GM12892 (cell line): ENCODE results near the gene ING4.

Source experiments
- POLR2A ChIP-seq: IDR thresholded peaks from 2 replicates; pipeline ENCODE4 v1.6.1; 2011; ENCODE audit warnings: low read depth, low read length, control low read depth
- POLR2AphosphoS5 ChIP-seq: IDR thresholded peaks from 2 replicates; pipeline ENCODE4 v1.6.1; 2011; ENCODE audit warnings: low read depth, low read length, control low read depth
- TAF1 ChIP-seq: IDR thresholded peaks from 2 replicates; pipeline ENCODE4 v1.6.1; 2011; ENCODE audit warnings: low read depth, mild to moderate bottlenecking, control low read depth, low read length, borderline replicate concordance

DNA sequence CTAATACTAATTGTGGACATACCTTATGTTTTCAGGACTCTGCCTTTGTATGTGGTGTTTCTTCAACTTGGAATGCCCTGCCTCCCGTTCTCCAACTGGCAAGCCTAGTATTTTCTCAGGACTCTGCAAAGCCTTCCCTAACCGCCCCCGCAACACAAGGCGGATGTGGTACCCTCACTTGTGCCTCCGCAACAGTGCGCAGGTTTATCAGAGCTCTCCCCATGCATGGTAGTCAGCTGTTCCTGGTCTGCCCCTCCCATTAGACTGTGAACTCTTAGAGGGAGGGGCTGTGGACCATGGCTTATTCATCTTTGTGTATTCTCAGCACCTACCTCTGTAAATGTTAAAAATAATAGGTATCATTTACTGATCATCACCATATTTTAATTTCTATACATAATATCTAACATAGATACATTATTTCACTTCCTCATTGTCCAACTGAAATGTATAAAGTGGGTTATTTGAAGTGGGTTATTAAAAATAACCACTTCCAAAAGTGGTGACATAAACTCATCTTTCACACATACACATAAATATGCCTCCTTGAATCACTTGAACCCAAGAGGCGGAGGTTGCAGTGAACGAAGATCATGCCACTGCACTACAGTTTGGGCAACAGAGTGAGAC is 36.1 kb downstream of the ING4 start:
- TF ChIP-seq POLR2AphosphoS5 (no peak), POLR2A (no peak), TAF1 (no peak)
